ENCODE data around the gene DCTD. TPM values are rescaled to one million over a fixed set of nuclear protein-coding genes. Genes with fewer than 3 reads are reported as not detected.
A peak's percentile ranks its signal among the peaks of the same experiment; 100 is the strongest.

The DCTD gene
- total and polyA plus RNA-seq, 2 of the 13 experiments (the other 11 are each of a cell fraction or from before 2014, with no cell fraction given), result 85.1 to 95.3 TPM

DNA sequence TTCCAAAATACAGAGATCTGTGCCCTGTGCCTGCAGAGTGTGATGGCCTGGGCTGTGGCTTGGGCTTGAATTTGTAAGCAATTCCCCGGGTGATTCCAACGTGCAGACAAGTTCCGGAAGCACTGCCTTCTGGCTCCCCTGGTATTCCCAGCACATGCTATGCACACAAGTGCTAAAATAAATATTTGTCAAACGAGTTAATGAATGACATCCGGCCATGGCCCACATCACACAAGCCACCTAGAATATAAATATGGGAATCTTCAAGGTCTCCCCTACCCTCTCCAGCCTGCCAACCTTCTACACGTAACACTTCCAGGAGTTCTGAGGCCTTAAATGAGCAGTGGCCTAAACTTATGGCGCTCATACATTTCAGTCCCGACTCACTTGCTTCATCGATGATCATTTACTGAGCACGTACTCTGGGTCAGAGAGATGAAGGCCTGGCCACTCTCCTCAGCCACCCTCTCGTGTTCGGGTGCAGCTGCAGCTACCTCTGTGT lies 21.3 kb downstream of the DCTD start (continued):
- TF ChIP-seq, protein P1, sequence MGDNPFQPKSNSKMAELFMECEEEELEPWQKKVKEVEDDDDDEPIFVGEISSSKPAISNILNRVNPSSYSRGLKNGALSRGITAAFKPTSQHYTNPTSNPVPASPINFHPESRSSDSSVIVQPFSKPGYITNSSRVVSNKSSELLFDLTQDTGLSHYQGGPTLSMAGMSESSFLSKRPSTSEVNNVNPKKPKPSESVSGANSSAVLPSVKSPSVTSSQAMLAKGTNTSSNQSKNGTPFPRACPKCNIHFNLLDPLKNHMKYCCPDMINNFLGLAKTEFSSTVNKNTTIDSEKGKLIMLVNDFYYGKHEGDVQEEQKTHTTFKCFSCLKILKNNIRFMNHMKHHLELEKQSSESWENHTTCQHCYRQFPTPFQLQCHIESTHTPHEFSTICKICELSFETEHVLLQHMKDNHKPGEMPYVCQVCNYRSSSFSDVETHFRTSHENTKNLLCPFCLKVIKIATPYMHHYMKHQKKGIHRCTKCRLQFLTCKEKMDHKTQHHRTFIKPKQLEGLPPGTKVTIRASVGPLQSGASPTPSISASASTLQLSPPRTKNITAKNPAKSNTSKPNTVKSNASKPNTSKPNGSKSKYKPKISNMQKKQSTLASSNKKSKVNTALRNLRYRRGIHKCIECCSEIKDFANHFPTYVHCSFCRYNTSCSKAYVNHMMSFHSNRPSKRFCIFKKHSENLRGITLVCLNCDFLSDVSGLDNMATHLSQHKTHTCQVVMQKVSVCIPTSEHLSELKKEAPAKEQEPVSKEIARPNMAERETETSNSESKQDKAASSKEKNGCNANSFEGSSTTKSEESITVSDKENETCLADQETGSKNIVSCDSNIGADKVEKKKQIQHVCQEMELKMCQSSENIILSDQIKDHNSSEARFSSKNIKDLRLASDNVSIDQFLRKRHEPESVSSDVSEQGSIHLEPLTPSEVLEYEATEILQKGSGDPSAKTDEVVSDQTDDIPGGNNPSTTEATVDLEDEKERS (CRISPR knock-in tag; IDR thresholded peaks at IDR 0.05), result peak; percentile 88; the same call in 1 of the 2 replicates
- TF ChIP-seq KAT8 (CRISPR knock-in tag; IDR thresholded peaks at IDR 0.05) (peak; percentile 85), FOSL1 (CRISPR knock-in tag; IDR thresholded peaks at IDR 0.05; ENCODE audit: borderline replicate concordance) (no peak), ZNF333 (CRISPR knock-in tag; IDR thresholded peaks at IDR 0.05; ENCODE audit: borderline replicate concordance) (no peak), ZNF468 (CRISPR knock-in tag; IDR thresholded peaks at IDR 0.05) (no peak), NFIB (CRISPR knock-in tag; IDR thresholded peaks at IDR 0.05; ENCODE audit: borderline replicate concordance) (no peak), ZNF747 (CRISPR knock-in tag; IDR thresholded peaks at IDR 0.05; ENCODE audit: borderline replicate concordance) (peak; percentile 52; the same call in 1 of the 2 replicates), ZBTB21 (CRISPR knock-in tag; IDR thresholded peaks at IDR 0.05) (no peak), GTF2F1 (IDR thresholded peaks at IDR 0.05; ENCODE audit: low read length) (no peak), POLR2AphosphoS2 (IDR thresholded peaks at IDR 0.05; ENCODE audit: low read depth, low read length) (no peak), ZSCAN29 (CRISPR knock-in tag; conservative IDR thresholded peaks at IDR 0.05) (peak; percentile 71; the same call in 1 of the 2 replicates), HCFC1 (IDR thresholded peaks at IDR 0.05; ENCODE audit: low read depth, low read length) (no peak), YY1 (IDR thresholded peaks at IDR 0.05; ENCODE audit: insufficient read depth, insufficient replicate concordance, low read depth, low read length) (no peak), ZNF264 (CRISPR knock-in tag; IDR thresholded peaks at IDR 0.05) (peak; percentile 63; the same call in 1 of the 2 replicates), ZBTB20 (CRISPR knock-in tag; IDR thresholded peaks at IDR 0.05; ENCODE audit: borderline replicate concordance, low read depth) (peak; percentile 70; the same call in 1 of the 2 replicates)
- TF ChIP-seq, protein P2, sequence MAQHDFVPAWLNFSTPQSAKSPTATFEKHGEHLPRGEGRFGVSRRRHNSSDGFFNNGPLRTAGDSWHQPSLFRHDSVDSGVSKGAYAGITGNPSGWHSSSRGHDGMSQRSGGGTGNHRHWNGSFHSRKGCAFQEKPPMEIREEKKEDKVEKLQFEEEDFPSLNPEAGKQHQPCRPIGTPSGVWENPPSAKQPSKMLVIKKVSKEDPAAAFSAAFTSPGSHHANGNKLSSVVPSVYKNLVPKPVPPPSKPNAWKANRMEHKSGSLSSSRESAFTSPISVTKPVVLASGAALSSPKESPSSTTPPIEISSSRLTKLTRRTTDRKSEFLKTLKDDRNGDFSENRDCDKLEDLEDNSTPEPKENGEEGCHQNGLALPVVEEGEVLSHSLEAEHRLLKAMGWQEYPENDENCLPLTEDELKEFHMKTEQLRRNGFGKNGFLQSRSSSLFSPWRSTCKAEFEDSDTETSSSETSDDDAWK (CRISPR knock-in tag; IDR thresholded peaks at IDR 0.05), result no peak
- TF ChIP-seq, protein P3, sequence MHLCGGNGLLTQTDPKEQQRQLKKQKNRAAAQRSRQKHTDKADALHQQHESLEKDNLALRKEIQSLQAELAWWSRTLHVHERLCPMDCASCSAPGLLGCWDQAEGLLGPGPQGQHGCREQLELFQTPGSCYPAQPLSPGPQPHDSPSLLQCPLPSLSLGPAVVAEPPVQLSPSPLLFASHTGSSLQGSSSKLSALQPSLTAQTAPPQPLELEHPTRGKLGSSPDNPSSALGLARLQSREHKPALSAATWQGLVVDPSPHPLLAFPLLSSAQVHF (CRISPR knock-in tag; IDR thresholded peaks at IDR 0.05), result no peak
- TF ChIP-seq, protein P4, sequence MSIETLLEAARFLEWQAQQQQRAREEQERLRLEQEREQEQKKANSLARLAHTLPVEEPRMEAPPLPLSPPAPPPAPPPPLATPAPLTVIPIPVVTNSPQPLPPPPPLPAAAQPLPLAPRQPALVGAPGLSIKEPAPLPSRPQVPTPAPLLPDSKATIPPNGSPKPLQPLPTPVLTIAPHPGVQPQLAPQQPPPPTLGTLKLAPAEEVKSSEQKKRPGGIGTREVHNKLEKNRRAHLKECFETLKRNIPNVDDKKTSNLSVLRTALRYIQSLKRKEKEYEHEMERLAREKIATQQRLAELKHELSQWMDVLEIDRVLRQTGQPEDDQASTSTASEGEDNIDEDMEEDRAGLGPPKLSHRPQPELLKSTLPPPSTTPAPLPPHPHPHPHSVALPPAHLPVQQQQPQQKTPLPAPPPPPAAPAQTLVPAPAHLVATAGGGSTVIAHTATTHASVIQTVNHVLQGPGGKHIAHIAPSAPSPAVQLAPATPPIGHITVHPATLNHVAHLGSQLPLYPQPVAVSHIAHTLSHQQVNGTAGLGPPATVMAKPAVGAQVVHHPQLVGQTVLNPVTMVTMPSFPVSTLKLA (IDR thresholded peaks at IDR 0.05), result peak; percentile 55
- TF ChIP-seq, protein P5, sequence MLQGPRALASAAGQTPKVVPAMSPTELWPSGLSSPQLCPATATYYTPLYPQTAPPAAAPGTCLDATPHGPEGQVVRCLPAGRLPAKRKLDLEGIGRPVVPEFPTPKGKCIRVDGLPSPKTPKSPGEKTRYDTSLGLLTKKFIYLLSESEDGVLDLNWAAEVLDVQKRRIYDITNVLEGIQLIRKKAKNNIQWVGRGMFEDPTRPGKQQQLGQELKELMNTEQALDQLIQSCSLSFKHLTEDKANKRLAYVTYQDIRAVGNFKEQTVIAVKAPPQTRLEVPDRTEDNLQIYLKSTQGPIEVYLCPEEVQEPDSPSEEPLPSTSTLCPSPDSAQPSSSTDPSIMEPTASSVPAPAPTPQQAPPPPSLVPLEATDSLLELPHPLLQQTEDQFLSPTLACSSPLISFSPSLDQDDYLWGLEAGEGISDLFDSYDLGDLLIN (CRISPR knock-in tag; IDR thresholded peaks at IDR 0.05; ENCODE audit: borderline replicate concordance), result 0 out of 2 replicates have a peak, but pooled peaks have one; percentile 59
- TF ChIP-seq, protein P6, sequence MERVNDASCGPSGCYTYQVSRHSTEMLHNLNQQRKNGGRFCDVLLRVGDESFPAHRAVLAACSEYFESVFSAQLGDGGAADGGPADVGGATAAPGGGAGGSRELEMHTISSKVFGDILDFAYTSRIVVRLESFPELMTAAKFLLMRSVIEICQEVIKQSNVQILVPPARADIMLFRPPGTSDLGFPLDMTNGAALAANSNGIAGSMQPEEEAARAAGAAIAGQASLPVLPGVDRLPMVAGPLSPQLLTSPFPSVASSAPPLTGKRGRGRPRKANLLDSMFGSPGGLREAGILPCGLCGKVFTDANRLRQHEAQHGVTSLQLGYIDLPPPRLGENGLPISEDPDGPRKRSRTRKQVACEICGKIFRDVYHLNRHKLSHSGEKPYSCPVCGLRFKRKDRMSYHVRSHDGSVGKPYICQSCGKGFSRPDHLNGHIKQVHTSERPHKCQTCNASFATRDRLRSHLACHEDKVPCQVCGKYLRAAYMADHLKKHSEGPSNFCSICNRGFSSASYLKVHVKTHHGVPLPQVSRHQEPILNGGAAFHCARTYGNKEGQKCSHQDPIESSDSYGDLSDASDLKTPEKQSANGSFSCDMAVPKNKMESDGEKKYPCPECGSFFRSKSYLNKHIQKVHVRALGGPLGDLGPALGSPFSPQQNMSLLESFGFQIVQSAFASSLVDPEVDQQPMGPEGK (CRISPR knock-in tag; IDR thresholded peaks at IDR 0.05), result peak; percentile 51; the same call in 1 of the 2 replicates

Measured in HepG2 (cell line).